ENCODE measurements around the gene GZF1.

DNA sequence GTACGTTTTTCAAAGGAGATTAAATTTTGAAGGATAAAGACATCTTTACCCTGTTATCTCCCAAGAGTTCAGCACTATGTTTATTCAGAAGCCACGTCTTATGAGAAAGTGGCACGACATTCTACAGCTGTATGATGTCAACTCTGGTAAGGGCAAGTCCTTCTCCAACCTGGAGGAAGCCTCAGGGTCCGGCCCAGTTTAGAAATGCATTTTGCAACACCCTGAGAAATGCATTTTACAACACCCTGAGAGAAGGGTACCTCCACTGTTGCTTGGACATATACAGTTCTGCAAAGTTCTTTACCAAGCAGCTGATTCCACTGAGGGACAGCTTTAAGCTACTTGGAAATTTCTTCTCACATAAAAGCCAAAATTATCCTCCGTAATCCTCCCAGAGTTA is 41.8 kb downstream of the GZF1 start:
- TF ChIP-seq, protein P1, sequence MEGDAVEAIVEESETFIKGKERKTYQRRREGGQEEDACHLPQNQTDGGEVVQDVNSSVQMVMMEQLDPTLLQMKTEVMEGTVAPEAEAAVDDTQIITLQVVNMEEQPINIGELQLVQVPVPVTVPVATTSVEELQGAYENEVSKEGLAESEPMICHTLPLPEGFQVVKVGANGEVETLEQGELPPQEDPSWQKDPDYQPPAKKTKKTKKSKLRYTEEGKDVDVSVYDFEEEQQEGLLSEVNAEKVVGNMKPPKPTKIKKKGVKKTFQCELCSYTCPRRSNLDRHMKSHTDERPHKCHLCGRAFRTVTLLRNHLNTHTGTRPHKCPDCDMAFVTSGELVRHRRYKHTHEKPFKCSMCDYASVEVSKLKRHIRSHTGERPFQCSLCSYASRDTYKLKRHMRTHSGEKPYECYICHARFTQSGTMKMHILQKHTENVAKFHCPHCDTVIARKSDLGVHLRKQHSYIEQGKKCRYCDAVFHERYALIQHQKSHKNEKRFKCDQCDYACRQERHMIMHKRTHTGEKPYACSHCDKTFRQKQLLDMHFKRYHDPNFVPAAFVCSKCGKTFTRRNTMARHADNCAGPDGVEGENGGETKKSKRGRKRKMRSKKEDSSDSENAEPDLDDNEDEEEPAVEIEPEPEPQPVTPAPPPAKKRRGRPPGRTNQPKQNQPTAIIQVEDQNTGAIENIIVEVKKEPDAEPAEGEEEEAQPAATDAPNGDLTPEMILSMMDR (IDR thresholded peaks at IDR 0.05): no peak
- TF ChIP-seq POLR2A (IDR thresholded peaks at IDR 0.05): no peak

All from right lobe of liver (tissue), 4 donors.